Kidney (tissue), 14 donors: ENCODE results near the gene PLGRKT. TPM values are rescaled to one million over a fixed set of nuclear protein-coding genes. Genes with fewer than 3 reads are reported as not detected.
"Not testable (repeated sequence)": the region's sequence is repeated elsewhere in the genome, so short reads cannot be mapped to it uniquely, and the experiment has no call there.

Experiments used
- DNase-seq, 5 donors: peaks; one replicate each; pipeline ENCODE4 v3.0.0-alpha.2; 2013 to 2020
- FAIRE-seq: peaks from 2 replicates; lab custom pipeline; 2012; peaks lifted over from hg19 to GRCh38; lab: Jason Lieb, UNC
- H3K27ac ChIP-seq, 2 donors: one replicate each; pipeline ENCODE4 v1.7.0; 2013; ENCODE audit warnings: low read depth in 2 of 2, low read length in 2 of 2, inconsistent platforms in 1 of 2
- H3K27me3 ChIP-seq: one replicate; pipeline ENCODE4 v1.7.1; 2013; ENCODE audit warnings: low read length, inconsistent platforms; ENCODE audit not compliant: control insufficient read depth, insufficient read depth
- H3K36me3 ChIP-seq, 3 donors: one replicate each; pipeline versions ENCODE4 v1.7.0 to v1.7.1; 2013; ENCODE audit warnings: low read length in 3 of 3, control low read depth in 1 of 3, inconsistent platforms in 1 of 3; ENCODE audit not compliant: insufficient read depth in 3 of 3, control insufficient read depth in 2 of 3
- H3K4me1 ChIP-seq, 3 donors: one replicate each; pipeline versions ENCODE4 v1.7.0 to v1.7.1; 2013; ENCODE audit warnings: low read length in 3 of 3, inconsistent platforms in 1 of 3, low read depth in 1 of 3; ENCODE audit not compliant: control insufficient read depth in 2 of 3, insufficient read depth in 2 of 3
- H3K4me3 ChIP-seq, 3 donors: one replicate each; pipeline versions ENCODE4 v1.7.0 to v1.8.1; 2013; ENCODE audit warnings: low read length in 3 of 3, control low read depth in 1 of 3, inconsistent platforms in 1 of 3
- H3K9ac ChIP-seq, 3 donors: one replicate each; pipeline versions ENCODE4 v1.7.0 to v1.7.1; 2013; ENCODE audit warnings: low read length in 3 of 3, control low read depth in 1 of 3, inconsistent platforms in 1 of 3
- H3K9me3 ChIP-seq, 3 donors: one replicate each; pipeline versions ENCODE4 v1.7.0 to v1.7.1; 2013; ENCODE audit warnings: low read length in 3 of 3, control low read depth in 1 of 3, inconsistent platforms in 1 of 3; ENCODE audit not compliant: control insufficient read depth in 2 of 3, insufficient read depth in 1 of 3
- CTCF ChIP-seq: IDR thresholded peaks from 3 replicates; pipeline ENCODE4 v1.5.1; 2012; ENCODE audit warnings: mild to moderate bottlenecking, moderate library complexity, borderline replicate concordance; ENCODE audit not compliant: insufficient read depth; ENCODE audit errors: extremely low read depth
- intact Hi-C: fragments of 100-400 bp; cut with DNase I; formaldehyde crosslinking; loops from one replicate; pipeline ENCODE4 v1.11.1; 2022
- polyA plus RNA-seq: library from polyadenylated mRNA; stranded (reverse); fragments of 350-450 nt; fragmentation: Illumina TruSeq; extraction: RNeasy Lipid Tissue Mini Kit (QIAGEN cat#74804); gene quantifications from one replicate; pipeline ENCODE4 v1.2.3, GENCODE V29; 2014; ENCODE audit warnings: low read depth, low replicate concordance; ENCODE audit not compliant: insufficient read depth
- total RNA-seq: library from RNA; stranded (reverse); fragmentation: NEBNext Ultra II Directional; extraction: Animal tissue kit (Norgen Biotek cat#: 25700); gene quantifications from one replicate; pipeline ENCODE4 v1.2.1, GENCODE V29; 2021
- donor health status: control.
- donor health status: control.
- donor health status: control.
- donor health status: control.
- donor health status: control.
- donor health status: DM: yes; HTN: yes; CAD: no.
- donor health status: Normal renal cell carcinoma (clear cell type).

PLGRKT gene
- total and polyA plus RNA-seq, 2 donors from 2014 or later, result 35.2 to 50.9 TPM

DNA sequence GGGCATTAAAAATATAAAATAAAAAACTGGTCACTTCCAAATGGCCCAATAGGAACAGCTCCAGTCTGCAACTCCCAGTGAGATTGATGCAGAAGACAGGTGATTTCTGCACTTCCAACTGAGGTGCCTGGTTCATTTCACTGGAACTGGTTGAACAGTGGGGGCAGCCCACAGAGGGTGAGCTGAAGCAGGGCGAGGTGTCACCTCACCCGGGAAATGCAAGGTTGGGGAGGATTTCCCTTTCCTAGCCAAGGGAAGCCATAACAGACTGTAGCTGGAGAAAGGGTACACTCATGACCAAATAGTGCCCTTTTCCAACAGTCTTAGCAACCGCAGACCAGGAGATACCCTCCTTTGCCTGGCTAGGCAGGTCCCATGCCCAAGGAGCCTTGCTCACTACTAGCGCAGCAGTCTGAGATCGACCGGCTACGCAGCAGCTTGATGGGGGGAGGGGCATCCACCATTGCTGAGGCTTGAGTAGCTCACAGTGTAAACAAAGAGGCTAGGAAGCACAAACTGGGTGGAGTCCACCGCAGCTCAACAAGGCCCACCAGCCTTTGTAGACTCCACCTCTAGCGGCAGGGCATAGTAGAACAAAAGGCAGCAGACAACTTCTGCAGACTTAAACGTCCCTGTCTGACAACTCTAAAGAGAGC is 110.7 kb downstream of the PLGRKT start:
- H3K36me3 ChIP-seq, result no peaks in the 10 kb centered on the region
- no peak overlapping the region for H3K4me3 ChIP-seq
- no peak for TF ChIP-seq CTCF
- no peak overlapping the region for H3K9ac ChIP-seq
- no peaks in the 10 kb centered on the region for H3K9me3 ChIP-seq
- FAIRE-seq (no peak), DNase-seq (peak in 1 of 5 donors; percentile 31)
- no peaks in the 10 kb centered on the region for H3K27me3 ChIP-seq
- intact Hi-C loops, result no loop called here
- no peaks in the 10 kb centered on the region for H3K4me1 ChIP-seq
- no peak overlapping the region for H3K27ac ChIP-seq

- no peak overlapping the region for H3K27ac ChIP-seq
- H3K9ac ChIP-seq, result no peak overlapping the region
- FAIRE-seq (no peak), DNase-seq (no peak)
- no peak for TF ChIP-seq CTCF
- no peaks in the 10 kb centered on the region for H3K36me3 ChIP-seq
- intact Hi-C loops, result no loop called here
- H3K4me3 ChIP-seq, result no peak overlapping the region
- H3K9me3 ChIP-seq, result no peaks in the 10 kb centered on the region
- no peaks in the 10 kb centered on the region for H3K27me3 ChIP-seq
- H3K4me1 ChIP-seq, result no peaks in the 10 kb centered on the region
Measured at GRCh38 chr9:5326187-5326586, 111.5 kb downstream of the PLGRKT start.

- H3K9ac ChIP-seq, intact Hi-C loops, H3K36me3 ChIP-seq, DNase-seq, FAIRE-seq, H3K27ac ChIP-seq, H3K9me3 ChIP-seq, H3K4me3 ChIP-seq, H3K4me1 ChIP-seq, H3K27me3 ChIP-seq: not testable (repeated sequence)
Measured at GRCh38 chr9:5321601-5322000, 116.1 kb downstream of the PLGRKT start.

DNA sequence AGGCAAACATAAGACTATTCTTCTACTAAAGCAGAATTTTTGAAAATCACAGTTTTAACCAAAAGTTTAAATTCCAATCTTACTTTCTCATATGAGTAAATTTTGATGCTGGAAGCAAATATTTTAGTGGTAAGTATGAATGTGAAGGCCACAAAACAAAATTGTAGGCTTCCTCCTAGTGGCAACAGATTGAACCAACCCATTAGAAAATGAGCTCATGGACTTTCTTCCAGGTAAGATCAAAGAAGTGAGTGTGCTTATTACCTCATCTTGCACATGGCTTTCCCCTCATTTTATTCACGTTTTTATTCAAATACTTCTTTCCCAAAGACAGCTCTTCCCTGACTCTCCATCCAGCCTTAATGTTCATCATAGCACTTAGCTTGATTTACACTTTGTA is 116.7 kb downstream of the PLGRKT start:
- DNase-seq (no peak), FAIRE-seq (no peak)
- Histone ChIP-seq H3K27ac (no peak overlapping the region), H3K4me3 (no peak overlapping the region), H3K36me3 (no peaks in the 10 kb centered on the region), H3K27me3 (no peaks in the 10 kb centered on the region), H3K9ac (no peak overlapping the region), H3K4me1 (no peaks in the 10 kb centered on the region), H3K9me3 (no peaks in the 10 kb centered on the region)
- TF ChIP-seq CTCF, result no peak
- intact Hi-C loops, result no loop called here

- intact Hi-C loops, H3K4me3 ChIP-seq, H3K9ac ChIP-seq, H3K36me3 ChIP-seq, H3K27ac ChIP-seq, H3K27me3 ChIP-seq, FAIRE-seq, H3K9me3 ChIP-seq, DNase-seq, H3K4me1 ChIP-seq: not testable (repeated sequence)
Measured at GRCh38 chr9:5316406-5316805, 121.3 kb downstream of the PLGRKT start.
